ENCODE results near the gene ATG5.
"Not testable (repeated sequence)": the region's sequence is repeated elsewhere in the genome, so short reads cannot be mapped to it uniquely, and the experiment has no call there.

Gene ATG5

GRCh38 chr6:106247293-106247692 is 78.3 kb downstream of the ATG5 start:
- ChIA-PET CTCF (no interaction called here), POLR2A (no interaction called here)
- no peak overlapping the region for H3K4me3 ChIP-seq (ENCODE audit: low read depth, low read length)
- no peak for DNase-seq (ENCODE audit: low read depth, low spot score)
- TF ChIP-seq, protein P1, sequence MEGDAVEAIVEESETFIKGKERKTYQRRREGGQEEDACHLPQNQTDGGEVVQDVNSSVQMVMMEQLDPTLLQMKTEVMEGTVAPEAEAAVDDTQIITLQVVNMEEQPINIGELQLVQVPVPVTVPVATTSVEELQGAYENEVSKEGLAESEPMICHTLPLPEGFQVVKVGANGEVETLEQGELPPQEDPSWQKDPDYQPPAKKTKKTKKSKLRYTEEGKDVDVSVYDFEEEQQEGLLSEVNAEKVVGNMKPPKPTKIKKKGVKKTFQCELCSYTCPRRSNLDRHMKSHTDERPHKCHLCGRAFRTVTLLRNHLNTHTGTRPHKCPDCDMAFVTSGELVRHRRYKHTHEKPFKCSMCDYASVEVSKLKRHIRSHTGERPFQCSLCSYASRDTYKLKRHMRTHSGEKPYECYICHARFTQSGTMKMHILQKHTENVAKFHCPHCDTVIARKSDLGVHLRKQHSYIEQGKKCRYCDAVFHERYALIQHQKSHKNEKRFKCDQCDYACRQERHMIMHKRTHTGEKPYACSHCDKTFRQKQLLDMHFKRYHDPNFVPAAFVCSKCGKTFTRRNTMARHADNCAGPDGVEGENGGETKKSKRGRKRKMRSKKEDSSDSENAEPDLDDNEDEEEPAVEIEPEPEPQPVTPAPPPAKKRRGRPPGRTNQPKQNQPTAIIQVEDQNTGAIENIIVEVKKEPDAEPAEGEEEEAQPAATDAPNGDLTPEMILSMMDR (IDR thresholded peaks at IDR 0.05; ENCODE audit: insufficient read depth, low read length, missing control alignments) = no peak

DNA sequence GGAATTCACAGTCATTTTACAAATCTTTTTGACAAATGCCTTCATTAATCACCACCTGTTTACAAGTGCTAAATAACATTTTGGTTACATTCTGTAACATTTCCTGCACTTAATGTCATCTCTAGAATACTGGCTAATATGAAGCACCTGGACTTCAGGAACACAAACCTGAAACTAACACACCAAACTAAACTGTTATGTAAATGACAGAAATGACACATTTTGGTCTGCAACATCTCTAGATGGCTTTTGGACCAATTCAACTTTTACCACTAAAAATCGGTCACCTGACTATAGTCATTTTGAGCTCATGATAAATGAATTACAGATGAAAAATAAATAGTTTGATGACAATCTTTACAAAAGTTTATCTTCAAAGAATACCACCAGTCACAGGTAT is 80.6 kb downstream of the ATG5 start:
- CTCF ChIA-PET = interaction anchor here (2.2 kb wide), 1 partner anchor 22 kb away, joined by 5 read pairs; no protein-coding TSS in a partner anchor
- no peak for DNase-seq (ENCODE audit: low read depth, low spot score)
- POLR2A ChIA-PET = no interaction called here
- no peak overlapping the region for H3K4me3 ChIP-seq (ENCODE audit: low read depth, low read length)
- TF ChIP-seq, protein P1 (IDR thresholded peaks at IDR 0.05; ENCODE audit: insufficient read depth, low read length, missing control alignments) = no peak

DNA sequence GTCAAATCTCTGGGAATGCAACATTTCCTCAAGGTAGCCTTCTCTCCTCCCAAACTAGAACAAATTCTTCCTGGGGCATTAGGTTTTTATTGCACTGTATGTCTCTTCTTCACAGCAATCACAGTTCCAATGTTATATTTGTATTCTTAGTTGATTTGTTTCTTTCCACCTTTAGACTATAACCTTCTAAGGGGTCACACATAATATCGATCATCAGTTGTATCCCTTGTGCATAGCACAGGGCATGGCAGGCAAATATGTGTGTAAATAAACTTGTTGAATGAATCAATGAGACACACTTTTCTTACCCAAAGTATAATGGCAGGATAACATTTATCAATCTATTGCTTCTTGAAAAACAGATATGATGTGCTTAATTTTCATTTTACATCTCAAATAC is 81.0 kb downstream of the ATG5 start:
- no peak for DNase-seq (ENCODE audit: low read depth, low spot score)
- TF ChIP-seq, protein P1 (IDR thresholded peaks at IDR 0.05; ENCODE audit: insufficient read depth, low read length, missing control alignments) = no peak
- CTCF ChIA-PET = interaction anchor here (1.0 to 2.2 kb wide), 2 partner anchors 22 to 73 kb away, joined by 3 to 5 read pairs; no protein-coding TSS in a partner anchor
- no peak overlapping the region for H3K4me3 ChIP-seq (ENCODE audit: low read depth, low read length)
- POLR2A ChIA-PET = no interaction called here

DNA sequence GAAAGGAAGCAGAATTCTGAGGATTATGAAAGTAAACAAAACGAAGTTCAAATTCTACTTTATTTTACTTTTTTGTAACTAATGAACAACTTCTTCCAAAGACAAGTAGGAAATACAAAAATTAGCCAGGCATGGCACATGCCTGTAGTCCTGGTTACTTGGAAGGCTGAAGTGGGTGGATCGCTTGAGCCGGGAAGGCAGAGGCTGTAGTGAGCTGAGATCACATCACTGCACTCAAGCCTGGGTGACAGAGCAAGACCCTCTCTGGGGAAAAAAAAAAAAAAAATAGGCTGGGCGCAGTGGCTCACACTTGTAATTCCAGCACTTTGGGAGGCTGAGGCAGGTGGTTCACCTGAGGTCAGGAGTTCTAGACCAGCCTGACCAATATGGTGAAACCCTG is 82.3 kb downstream of the ATG5 start:
- CTCF ChIA-PET = interaction anchor here (2.2 kb wide), 1 partner anchor 20 kb away, joined by 5 read pairs; no protein-coding TSS in a partner anchor
- POLR2A ChIA-PET = no interaction called here
- H3K4me3 ChIP-seq (ENCODE audit: low read depth, low read length) = no peak overlapping the region
- TF ChIP-seq, protein P1 (IDR thresholded peaks at IDR 0.05; ENCODE audit: insufficient read depth, low read length, missing control alignments) = no peak
- DNase-seq (ENCODE audit: low read depth, low spot score) = no peak

DNA sequence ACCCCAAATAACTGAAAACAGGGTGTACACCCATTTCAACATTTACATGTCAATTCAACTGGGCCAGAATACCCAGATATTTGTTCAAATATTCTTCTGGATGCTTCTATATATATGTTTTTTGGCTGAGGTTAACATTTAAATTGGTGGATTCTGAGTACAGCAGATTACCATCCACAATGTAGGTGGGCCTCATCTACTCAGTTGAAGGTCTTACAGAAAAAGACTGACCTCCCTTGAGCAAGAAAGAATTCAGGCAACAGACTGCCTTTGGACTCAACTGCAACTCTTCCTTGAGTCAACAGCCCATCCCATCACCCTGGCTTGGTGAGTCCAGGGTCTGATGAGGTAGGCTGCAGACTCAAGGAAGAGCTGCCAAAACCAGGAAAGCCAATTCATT is 84.1 kb downstream of the ATG5 start:
- TF ChIP-seq, protein P1 (IDR thresholded peaks at IDR 0.05; ENCODE audit: insufficient read depth, low read length, missing control alignments) = no peak
- no peak for DNase-seq (ENCODE audit: low read depth, low spot score)
- H3K4me3 ChIP-seq (ENCODE audit: low read depth, low read length) = no peak overlapping the region
- ChIA-PET CTCF (no interaction called here), POLR2A (no interaction called here)

GRCh38 chr6:106237286-106237685 is 88.3 kb downstream of the ATG5 start:
- ChIA-PET CTCF (interaction anchor here (1.6 kb wide), 1 partner anchor 15 kb away, joined by 3 read pairs; no protein-coding TSS in a partner anchor), POLR2A (no interaction called here)
- DNase-seq (ENCODE audit: low read depth, low spot score) = no peak
- H3K4me3 ChIP-seq (ENCODE audit: low read depth, low read length) = no peak overlapping the region
- TF ChIP-seq, protein P1 (IDR thresholded peaks at IDR 0.05; ENCODE audit: insufficient read depth, low read length, missing control alignments) = no peak

- POLR2A ChIA-PET = not testable (repeated sequence)
- CTCF ChIA-PET = interaction anchor here (1.4 kb wide), 1 partner anchor 140 kb away, joined by 3 read pairs; no protein-coding TSS in a partner anchor
Measured at GRCh38 chr6:106229876-106230445, 95.6 kb downstream of the ATG5 start.

More at GRCh38 chr6:106229876-106230445, 95.6 kb downstream of the ATG5 start:
- H3K4me3 ChIP-seq (ENCODE audit: low read depth, low read length); DNase-seq (ENCODE audit: low read depth, low spot score): not testable (repeated sequence)

Measured in AG04449 (cell line).